HUES64 (cell line): Measurements from ENCODE around the gene CHST3.
A peak's percentile ranks its signal among the peaks of the same experiment; 100 is the strongest.

ENCODE experiments used
- H3K27ac ChIP-seq: 2 replicates; pipeline ENCODE4 v1.7.0; 2013; ENCODE audit warnings: low read depth, low read length, inconsistent platforms
- H3K27me3 ChIP-seq: 2 replicates; pipeline ENCODE4 v1.6.1; 2013; ENCODE audit warnings: mild to moderate bottlenecking, low read length; ENCODE audit not compliant: insufficient read depth
- H3K36me3 ChIP-seq: 2 replicates; pipeline ENCODE4 v1.6.1; 2013; ENCODE audit warnings: mild to moderate bottlenecking, low read length; ENCODE audit not compliant: insufficient read depth
- H3K4me1 ChIP-seq: 2 replicates; pipeline ENCODE4 v1.6.1; 2013; ENCODE audit warnings: mild to moderate bottlenecking, low read length, moderate library complexity; ENCODE audit not compliant: insufficient read depth
- H3K4me3 ChIP-seq: 2 replicates; pipeline ENCODE4 v1.5.1; 2013; ENCODE audit warnings: mild to moderate bottlenecking, low read length, moderate library complexity
- H3K9ac ChIP-seq: 2 replicates; pipeline ENCODE4 v1.6.1; 2013; ENCODE audit warnings: mild to moderate bottlenecking, low read depth, low read length
- H3K9me3 ChIP-seq: 2 replicates; pipeline ENCODE4 v1.6.1; 2013; ENCODE audit warnings: low read depth, low read length; ENCODE audit not compliant: insufficient read depth
- WGBS: fragments of 150-250, 120-280 bp; methylation state at CpG from one replicate; pipeline ENCODE4 v1.1.7; 2013; ENCODE audit warnings: missing lambda C conversion rate; 5-methylcytosine and 5-hydroxymethylcytosine counted together

CHST3 gene

DNA sequence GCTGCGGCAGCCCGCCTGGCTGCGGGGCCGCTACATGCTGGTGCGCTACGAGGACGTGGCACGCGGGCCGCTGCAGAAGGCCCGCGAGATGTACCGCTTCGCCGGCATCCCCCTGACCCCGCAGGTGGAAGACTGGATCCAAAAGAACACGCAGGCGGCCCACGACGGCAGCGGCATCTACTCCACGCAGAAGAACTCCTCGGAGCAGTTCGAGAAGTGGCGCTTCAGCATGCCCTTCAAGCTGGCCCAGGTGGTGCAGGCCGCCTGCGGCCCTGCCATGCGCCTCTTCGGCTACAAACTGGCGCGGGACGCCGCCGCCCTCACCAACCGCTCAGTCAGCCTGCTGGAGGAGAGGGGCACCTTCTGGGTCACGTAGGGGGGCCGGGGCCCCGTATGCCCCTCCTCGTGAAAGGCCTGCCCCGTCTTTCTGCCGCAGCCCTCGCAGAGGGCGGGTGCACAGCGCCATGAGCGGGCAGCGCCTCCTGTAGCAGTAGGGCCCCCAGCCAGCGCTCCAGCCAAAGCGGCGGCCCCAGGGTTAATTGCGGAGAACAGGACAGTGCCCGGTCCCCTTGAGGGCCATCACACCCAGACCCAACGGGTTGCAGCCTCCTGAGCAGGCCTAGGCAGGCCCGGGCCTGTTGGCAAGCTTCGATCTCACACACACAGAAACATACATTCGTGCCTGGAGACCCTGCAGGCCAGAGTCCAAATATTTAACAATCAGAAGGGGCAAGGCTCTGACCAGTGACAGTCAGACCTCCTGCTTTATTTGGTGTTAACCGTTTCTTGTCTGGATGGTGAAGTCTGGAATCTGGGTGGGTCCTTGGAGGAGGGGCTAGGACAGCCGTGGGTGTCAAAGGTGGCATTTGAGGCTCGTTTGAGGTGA is 44.1 kb downstream of the CHST3 start:
- Histone ChIP-seq H3K4me1 (peaks cover 13% of the 10 kb centered on the region; the same call in 1 of the 2 replicates), H3K4me3 (no peak overlapping the region), H3K27ac (no peak overlapping the region), H3K36me3 (0 out of 2 replicates have a peak, but pooled peaks cover 5% of the 10 kb centered on the region), H3K9me3 (no peaks in the 10 kb centered on the region), H3K27me3 (no peaks in the 10 kb centered on the region), H3K9ac (no peak overlapping the region)
- WGBS = 92% methylated on average over 58 of the region's 58 CpGs

DNA sequence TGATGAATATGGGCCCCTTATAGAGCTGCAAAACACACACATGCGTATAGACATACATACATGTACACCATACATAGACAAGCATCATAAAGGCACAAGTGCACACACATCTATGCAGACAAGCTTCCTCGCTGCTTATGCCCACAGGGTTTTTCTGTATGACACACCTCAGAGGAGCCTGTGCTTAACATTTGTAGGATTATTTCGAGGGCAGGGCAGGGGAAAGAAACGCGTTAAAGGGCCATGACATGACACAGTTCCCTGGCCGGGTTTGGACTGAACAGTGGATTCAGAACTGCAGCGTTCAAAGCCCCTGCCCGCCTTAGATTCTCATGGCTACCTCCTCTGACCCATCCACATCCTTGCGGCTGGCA is 44.8 kb downstream of the CHST3 start:
- 0 out of 2 replicates have a peak, but pooled peaks cover 5% of the 10 kb centered on the region for H3K36me3 ChIP-seq
- H3K27ac ChIP-seq = peak overlapping the region; percentile 48; the same call in 1 of the 2 replicates
- no peaks in the 10 kb centered on the region for H3K27me3 ChIP-seq
- peak overlapping the region; percentile 12; the same call in 1 of the 2 replicates for H3K9ac ChIP-seq
- WGBS = 91% methylated on average over 9 of the region's 9 CpGs
- H3K4me3 ChIP-seq = no peak overlapping the region
- peaks cover 13% of the 10 kb centered on the region; the same call in 1 of the 2 replicates for H3K4me1 ChIP-seq
- no peaks in the 10 kb centered on the region for H3K9me3 ChIP-seq

DNA sequence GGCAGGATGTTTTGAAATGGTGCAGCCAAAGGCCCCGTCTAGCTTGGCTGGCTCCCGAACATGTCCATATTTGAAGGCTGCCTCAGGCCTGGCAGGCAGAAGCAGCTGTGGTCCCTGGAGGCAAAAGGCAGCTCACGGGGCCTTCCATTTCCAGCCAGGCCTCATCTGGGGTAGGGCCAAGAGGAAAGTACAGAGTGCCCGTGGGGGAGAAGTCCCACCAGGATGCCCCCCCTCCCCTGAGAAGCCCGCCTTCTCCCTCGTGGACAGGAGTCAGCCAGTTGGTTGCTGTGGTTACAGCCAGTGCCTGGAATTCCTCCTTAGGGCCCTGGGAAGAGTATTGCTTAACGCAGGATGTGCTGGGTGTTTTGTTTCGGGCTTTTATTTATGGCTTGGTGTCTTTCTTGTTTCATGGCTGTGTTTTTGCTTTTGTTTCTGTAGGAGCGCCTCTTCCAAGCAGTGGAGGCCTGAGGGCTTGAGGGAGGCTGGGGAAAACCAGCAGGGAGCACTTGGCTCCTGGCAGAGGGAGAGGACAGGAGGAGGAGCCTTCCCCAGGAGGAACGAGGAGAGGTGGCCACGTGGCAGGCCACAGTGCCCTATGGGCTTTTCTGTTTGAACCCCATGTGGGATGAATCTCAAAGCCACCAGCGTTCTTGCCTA is 45.4 kb downstream of the CHST3 start:
- H3K27me3 ChIP-seq = no peaks in the 10 kb centered on the region
- H3K36me3 ChIP-seq = 0 out of 2 replicates have a peak, but pooled peaks cover 5% of the 10 kb centered on the region
- H3K9me3 ChIP-seq = no peaks in the 10 kb centered on the region
- H3K27ac ChIP-seq = peak overlapping the region; percentile 48; the same call in 1 of the 2 replicates
- no peak overlapping the region for H3K4me3 ChIP-seq
- peak overlapping the region; percentile 12; the same call in 1 of the 2 replicates for H3K9ac ChIP-seq
- peaks cover 13% of the 10 kb centered on the region; the same call in 1 of the 2 replicates for H3K4me1 ChIP-seq
- 68% methylated on average over 12 of the region's 12 CpGs for WGBS

DNA sequence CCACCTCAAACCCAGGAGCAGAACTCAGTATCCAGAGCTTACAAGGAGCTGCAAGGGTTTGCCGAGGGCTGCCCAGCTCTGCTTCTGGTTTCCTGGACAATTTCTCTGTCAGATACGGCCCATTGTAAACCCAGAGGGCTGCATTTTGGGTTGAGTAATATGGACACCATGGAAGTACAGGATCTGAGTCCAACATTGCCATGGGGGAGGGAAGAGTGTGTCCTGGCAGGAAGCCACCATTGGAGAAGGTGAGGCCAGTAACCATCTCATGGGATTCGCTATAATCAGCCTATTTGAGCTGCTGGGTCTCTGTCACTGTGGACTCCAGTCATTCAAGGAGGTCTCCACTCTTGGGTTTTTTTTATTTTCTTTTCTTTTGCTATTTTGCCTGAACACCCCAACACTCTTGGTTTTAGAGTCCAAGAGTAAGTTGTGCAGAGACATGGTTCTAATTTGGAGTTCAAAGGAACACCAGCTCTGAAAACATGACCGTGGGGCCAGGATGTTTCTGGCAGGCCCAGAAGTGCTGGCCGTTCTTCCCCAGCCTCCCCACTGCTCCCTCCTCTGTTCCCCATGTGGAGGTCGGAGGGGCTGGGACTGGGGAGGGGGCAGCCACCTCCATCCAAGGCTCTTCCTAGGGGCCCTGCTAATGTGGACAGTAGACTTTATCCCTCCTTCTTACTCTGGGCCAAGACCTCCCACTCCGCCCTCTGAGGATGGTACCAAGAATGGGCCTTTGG is 46.2 kb downstream of the CHST3 start:
- 97% methylated on average over 7 of the region's 7 CpGs for WGBS
- Histone ChIP-seq H3K27me3 (no peaks in the 10 kb centered on the region), H3K9ac (no peak overlapping the region), H3K4me3 (no peak overlapping the region), H3K4me1 (peaks cover 13% of the 10 kb centered on the region; the same call in 1 of the 2 replicates), H3K27ac (no peak overlapping the region), H3K9me3 (no peaks in the 10 kb centered on the region), H3K36me3 (0 out of 2 replicates have a peak, but pooled peaks cover 5% of the 10 kb centered on the region)

DNA sequence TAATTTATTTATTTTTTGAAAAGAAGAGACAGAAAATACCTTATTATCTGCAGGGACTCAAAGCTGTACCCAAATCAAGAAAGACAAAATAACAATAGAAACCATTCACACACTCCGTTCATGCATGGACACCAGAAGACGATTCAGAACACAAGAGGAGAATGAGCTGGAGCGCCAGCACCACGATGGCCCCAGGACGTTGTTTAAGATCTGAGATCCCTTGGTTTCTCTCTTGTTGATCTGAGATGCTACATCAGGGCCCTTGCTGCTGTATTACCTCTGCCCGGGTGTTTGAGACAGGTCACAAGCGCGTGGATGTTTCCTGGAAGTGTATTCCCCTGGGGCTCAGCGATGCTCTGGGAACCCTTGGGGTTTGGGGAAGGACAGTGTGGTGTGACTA is 46.8 kb downstream of the CHST3 start:
- Histone ChIP-seq H3K4me1 (peaks cover 13% of the 10 kb centered on the region; the same call in 1 of the 2 replicates), H3K9ac (no peak overlapping the region), H3K36me3 (0 out of 2 replicates have a peak, but pooled peaks cover 5% of the 10 kb centered on the region), H3K4me3 (no peak overlapping the region), H3K27ac (no peak overlapping the region), H3K27me3 (no peaks in the 10 kb centered on the region), H3K9me3 (no peaks in the 10 kb centered on the region)
- 95% methylated on average over 9 of the region's 9 CpGs for WGBS

DNA sequence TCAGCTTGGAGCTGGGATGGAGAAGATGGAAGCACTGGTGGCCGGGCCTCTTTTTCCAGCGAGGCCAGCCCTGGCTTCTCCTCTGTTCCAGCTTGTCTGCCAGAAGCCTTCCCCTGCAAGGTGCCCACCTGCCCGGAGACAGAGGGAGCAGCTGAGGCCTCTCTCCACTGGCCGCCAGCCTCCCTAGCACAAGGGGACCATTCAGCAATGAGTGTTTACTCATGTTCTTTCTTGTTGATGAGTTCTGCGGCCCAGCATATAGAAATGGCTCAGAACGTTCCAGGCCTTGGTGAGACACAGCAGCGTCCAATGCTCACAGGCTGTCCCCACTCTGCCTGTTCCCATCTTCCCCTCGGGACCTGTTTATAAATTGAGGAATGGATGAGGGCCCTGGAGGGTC is 47.3 kb downstream of the CHST3 start:
- Histone ChIP-seq H3K36me3 (0 out of 2 replicates have a peak, but pooled peaks cover 5% of the 10 kb centered on the region), H3K4me1 (peaks cover 13% of the 10 kb centered on the region; the same call in 1 of the 2 replicates), H3K9ac (no peak overlapping the region), H3K9me3 (no peaks in the 10 kb centered on the region), H3K4me3 (no peak overlapping the region), H3K27ac (no peak overlapping the region), H3K27me3 (no peaks in the 10 kb centered on the region)
- 93% methylated on average over 8 of the region's 8 CpGs for WGBS

DNA sequence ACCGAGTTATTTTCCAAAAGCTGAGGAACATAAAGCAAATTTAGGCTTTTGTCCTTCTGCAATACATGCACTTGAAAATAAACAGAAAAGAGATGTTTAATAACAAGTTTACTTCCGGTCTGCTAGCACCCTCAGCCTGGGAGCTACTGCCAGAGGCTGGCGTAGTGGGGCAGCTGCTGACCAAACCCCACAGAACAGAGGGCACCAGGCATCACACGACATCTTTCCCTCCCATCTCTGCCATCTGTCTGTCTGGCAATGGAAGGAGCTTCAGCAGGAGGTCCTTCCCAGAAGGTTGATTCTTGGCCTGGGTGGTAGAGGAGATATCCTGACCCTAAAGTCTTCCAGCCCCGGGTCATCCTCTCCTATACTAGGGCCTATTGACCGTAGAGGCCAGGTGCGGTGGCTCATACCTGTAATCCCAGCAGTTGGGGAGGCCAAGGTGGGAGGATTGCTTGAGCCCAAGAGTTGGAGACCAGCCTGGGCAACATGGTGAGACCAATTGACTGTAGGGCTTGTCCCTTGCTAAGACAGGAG is 47.8 kb downstream of the CHST3 start:
- Histone ChIP-seq H3K27ac (no peak overlapping the region), H3K4me1 (peaks cover 13% of the 10 kb centered on the region; the same call in 1 of the 2 replicates), H3K27me3 (no peaks in the 10 kb centered on the region), H3K9ac (no peak overlapping the region), H3K36me3 (0 out of 2 replicates have a peak, but pooled peaks cover 5% of the 10 kb centered on the region), H3K9me3 (no peaks in the 10 kb centered on the region), H3K4me3 (no peak overlapping the region)
- WGBS = 90% methylated on average over 7 of the region's 7 CpGs

DNA sequence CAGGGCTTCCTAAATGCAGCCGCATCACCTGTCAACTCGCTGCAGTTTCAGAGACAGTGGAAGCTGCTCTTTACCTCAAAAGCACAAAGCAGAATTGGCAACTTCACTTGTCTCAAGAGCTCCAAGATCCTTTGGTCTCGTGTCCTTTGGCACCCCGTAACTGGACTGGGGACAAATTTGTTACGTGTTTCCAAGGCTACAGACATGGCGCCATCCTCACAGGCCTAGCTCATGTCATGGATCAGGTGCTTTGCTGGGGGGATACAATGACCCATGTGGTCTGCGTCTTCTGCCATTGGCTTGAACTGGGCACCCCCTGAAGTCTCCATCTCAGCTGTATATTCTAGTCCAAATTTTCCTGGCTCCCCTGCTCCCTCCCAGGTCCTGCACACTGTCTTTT is 48.6 kb downstream of the CHST3 start:
- H3K36me3 ChIP-seq = 0 out of 2 replicates have a peak, but pooled peaks cover 5% of the 10 kb centered on the region
- no peak overlapping the region for H3K27ac ChIP-seq
- no peak overlapping the region for H3K9ac ChIP-seq
- H3K9me3 ChIP-seq = no peaks in the 10 kb centered on the region
- 81% methylated on average over 7 of the region's 7 CpGs for WGBS
- H3K4me3 ChIP-seq = no peak overlapping the region
- no peaks in the 10 kb centered on the region for H3K27me3 ChIP-seq
- peaks cover 13% of the 10 kb centered on the region; the same call in 1 of the 2 replicates for H3K4me1 ChIP-seq

DNA sequence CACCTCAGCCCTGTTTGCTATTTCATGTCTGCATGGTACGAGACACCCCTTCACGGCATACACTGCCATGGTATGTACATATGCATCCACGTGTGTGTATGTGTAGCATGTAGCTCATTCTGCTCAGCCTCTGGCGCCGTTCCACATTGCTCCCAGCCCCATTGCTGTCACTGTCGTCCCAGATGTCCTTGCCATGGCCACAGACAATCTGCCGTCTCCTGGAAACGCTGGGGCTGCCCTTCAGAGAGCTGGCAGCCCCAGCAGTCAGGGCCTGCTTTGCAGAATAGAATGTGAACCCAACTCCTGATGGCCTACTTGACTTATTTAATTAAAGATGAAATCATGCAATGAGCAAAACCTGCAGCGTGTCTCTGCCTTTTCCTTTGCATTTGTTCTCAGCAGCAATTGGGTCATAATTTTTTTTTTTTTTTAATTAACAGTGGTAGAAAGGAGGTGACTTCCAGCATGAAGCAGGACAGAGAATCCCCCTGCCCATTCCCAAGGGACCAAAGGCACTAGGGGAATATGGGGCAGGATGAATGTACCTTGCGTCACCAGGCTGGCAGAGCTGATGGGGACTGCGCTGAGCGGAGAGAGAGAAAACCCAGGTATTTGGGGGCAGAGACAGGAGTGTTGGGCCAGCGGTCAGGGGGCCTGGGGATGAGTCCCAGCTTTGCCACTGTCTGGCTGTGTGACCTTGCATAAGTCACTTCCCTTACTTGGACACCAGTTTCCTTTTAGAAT is 49.2 kb downstream of the CHST3 start:
- Histone ChIP-seq H3K9ac (no peak overlapping the region), H3K27me3 (no peaks in the 10 kb centered on the region), H3K4me1 (peaks cover 13% of the 10 kb centered on the region; the same call in 1 of the 2 replicates), H3K36me3 (0 out of 2 replicates have a peak, but pooled peaks cover 5% of the 10 kb centered on the region), H3K4me3 (no peak overlapping the region), H3K27ac (no peak overlapping the region), H3K9me3 (no peaks in the 10 kb centered on the region)
- whole genome bisulfite sequencing = 85% methylated on average over 13 of the region's 13 CpGs

DNA sequence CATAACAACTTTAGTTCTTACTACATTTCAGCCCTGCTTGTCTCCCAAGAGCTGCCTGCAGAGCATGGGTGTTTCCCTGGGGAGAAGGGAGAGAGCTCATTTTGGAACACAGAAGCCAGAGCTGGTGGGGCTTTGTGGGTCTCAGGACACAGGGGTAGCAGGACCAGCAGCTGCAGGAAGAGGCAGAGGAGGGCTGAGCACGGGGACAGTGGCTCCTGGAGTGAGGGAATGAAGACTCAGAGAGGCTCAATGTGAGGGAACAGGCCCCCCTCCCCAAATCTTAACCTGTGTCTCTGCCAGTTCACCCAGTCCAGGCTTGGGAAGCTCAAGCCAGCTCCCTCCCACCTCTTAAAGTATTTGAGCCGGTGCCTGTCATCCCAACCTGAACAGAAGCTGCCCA is 50.0 kb downstream of the CHST3 start:
- Histone ChIP-seq H3K4me3 (no peak overlapping the region), H3K36me3 (no peaks in the 10 kb centered on the region), H3K27ac (no peak overlapping the region), H3K9me3 (no peaks in the 10 kb centered on the region), H3K9ac (0 out of 2 replicates have a peak overlapping the region, but pooled peaks have one; percentile 12), H3K4me1 (peaks cover 8% of the 10 kb centered on the region; the same call in 1 of the 2 replicates), H3K27me3 (no peaks in the 10 kb centered on the region)
- 64% methylated on average over 2 of the region's 2 CpGs for WGBS
